GM19193 (cell line): ENCODE results near the gene ACIN1.

Experiments used
- POLR2A ChIP-seq: IDR thresholded peaks from 4 replicates; pipeline ENCODE4 v1.6.1; 2011; ENCODE audit not compliant: insufficient read depth, insufficient read length; ENCODE audit errors: extremely low read depth

The ACIN1 gene

DNA sequence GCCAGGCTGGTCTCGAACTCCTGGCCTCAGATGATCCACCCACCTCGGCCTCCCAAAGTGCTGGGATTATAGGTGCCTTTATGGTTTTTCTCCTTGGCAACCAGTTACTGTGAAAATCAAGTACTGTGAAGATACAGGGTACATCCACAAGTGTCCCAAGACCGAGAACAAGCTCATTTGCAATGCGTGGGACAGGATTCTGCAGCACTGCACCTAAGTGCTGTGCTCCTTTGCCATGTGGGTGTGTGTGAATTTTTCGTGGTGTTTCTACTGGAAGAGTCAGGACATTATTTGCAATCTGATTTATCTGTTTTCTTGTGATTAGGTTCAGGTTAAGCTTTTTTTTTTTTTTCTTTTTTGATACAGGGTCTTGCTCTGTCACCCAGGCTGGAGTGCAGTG is 77.8 kb downstream of the ACIN1 start:
- TF ChIP-seq POLR2A: no peak

DNA sequence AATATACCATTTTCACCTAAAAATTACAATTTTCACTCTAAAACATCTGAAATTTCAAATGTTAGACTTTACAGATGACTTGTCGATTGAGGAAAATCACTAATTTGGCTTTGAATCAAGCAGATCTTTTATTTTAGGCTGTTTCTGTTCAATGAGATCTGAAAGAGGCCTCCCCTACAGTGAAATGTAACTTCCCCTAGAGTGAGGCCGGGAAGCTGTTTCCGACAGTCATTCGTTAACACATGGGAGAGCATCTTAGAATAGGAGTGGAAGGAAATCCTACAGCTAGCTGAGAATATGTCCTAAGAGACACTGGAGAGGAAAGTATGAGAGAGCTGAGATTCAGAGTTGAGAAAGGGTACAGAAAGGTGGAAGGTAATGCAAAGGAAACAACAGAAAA is 79.3 kb downstream of the ACIN1 start:
- TF ChIP-seq POLR2A: no peak

DNA sequence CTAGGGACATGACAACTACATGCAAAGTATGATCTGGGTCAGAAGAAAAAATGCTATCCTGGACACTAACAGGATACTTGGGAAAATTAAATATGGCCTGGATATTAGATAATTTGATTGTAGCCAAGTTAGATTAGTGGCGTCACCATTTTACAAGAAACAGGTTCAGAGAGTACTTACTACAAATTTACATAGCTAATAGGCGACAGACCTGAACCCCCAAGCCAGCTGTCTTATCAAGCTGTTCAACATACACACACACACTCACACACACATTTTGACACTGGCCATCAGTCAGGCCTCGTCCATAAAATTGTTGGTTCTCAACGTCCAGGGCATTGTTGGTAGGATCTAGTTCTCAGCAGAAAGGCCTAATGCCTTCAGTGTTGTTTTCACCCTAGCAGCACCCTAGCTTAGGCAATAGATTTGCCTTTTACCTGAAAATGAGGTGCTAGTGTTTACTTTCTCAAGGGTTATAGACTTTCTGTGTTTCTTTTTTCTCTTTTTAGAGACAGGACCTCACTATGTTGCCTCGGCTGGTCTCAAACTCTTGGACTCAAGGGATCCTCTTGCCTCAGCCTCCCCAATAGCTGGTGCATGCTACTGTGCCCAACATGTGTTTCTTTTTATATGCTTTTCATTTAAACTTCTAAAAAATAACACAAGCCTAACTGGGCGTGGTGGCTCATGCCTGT is 81.7 kb downstream of the ACIN1 start:
- no peak for TF ChIP-seq POLR2A

DNA sequence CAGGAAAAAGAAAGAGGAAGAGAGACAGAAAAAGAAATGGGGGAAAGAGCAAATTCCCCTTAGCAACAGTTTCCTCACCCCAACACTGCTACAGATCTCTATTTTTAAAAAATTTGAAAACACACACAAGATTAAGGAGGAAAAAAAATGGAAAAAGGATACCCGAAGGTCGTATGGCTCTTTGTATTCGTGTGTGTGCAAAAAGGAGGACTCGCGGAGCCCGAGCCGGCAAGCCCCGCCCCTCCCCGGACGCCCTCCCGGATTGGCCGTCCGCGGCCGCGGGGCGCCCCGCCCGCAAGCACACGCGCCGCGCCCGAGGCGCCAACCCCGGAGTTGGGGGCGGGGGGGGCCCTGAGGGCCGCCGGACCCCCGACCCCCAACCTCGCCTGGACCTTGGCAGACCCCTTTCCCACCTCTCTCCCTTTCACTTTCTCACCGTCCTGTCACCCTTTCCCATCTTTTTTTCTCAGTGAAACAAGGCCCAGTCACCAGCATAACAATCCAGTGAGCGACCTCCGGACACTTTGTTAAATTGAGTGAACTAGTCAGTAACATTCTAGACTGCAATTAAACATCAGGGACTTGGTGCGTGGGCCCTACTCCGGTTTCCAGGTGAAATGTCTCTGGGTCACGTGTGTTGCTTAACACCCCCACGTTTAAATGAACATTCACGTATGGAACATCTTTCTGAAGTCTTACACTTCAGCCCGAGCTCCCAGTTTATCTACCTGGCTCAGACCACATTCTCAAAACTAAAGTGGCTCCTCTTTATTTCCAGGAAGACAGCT is 84.8 kb downstream of the ACIN1 start, which contains the start of gene C14orf93:
Gene C14orf93 (minus strand): TSS at position 205 of the 788 bp plus-strand sequence. CDS start 11,120 bp downstream, outside the sequence.
- peak; percentile 67 for TF ChIP-seq POLR2A

DNA sequence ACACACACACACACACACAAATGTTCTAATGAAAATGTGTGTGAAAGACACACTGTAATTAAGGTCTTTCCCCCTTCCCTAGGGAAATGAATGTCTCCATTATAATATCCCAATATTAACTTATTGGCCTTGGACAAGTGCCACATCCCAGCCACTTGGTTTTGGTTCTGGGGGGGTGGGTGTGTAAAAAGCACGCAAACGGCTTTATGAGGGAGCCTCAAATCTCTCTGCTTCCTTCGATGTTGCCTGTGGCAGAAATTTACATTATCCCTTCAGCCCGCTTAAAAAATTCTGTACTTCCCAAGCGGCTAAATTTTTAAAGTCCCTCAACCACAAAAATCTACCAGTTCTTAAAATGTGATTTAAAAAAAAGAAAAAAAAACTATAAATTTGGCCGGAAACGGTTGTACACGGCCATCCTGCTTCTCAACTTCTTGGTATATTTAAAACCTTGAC is 85.4 kb downstream of the ACIN1 start:
- TF ChIP-seq POLR2A: no peak

DNA sequence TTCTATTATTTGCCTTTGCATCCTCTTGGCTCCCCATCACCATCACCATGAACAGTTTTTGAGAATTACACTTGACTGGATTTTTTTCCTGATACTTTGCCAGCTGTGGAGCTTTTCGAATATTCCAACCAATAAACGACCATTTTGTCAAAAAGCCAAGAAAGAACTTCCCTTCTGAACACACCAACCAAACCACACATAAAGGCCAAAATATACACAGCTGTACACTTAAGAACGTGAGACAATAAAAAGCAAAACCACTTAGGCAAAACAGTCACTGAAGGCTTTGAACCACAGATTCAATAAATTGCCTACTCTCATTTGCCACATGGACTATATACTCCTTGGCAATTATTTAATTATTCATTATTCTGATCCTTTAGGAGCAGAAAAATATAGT is 86.1 kb downstream of the ACIN1 start:
- TF ChIP-seq POLR2A: no peak
